HG02885 (cell line): ENCODE data around the gene THAP10.

Experiments used
- ATAC-seq: cut with Tn5 transposase; IDR thresholded peaks from one replicate; pipeline ENCODE4 v1.9.1; 2021; ENCODE audit warnings: mild to moderate bottlenecking; ENCODE audit not compliant: unreplicated experiment, poor library complexity

Gene THAP10

DNA sequence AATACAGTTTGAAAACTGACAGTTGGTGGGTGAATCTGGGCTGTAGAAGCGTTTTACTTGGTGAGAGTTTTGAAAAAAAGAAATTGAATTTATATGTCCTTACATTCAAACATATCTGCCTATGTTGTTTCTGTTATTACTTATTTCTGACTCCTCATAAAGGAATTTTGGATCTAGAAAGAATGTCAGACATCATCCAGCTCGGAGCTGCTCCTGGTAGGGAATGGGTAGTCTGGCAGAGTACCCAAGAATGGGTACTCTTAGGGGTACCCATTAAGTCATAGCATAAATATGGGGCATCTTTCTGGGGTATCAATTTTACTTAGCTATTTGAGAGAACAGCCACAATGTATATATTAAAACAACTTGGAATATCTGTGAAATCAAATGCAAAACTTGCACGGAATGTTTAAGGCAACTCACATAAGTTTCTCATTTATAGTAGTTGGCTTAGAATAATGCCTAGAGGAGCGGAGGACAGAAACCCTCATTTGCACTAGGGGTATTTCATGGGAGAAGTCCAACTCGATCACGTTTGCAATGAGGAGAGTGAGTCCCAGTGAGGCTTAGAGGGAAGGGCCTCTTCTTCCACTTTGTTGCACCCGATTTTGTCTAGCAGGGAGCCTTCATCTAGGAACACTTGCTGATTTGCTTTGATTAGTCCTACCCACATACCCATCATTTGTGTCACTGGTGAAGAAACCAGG is 35.9 kb downstream of the THAP10 start:
- ATAC-seq: no peak

DNA sequence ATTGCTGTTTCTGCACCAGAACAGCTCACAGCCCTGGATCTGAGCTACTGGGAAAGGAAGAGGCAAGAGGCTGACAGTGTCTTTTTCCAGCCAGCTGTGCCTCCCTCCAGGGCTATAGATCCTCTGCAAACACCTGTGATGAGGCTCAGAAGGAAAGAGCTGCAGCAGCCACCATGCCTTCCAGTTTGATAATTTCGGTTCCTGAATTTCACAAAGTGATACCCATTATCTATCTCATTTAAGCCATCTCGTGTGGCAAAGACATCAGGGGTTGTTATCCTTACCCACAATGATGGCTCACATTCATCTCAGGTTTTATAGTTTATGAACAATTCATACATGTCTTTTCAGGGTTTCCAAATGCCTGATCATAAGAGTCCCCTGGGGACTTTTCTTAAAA is 36.5 kb downstream of the THAP10 start:
- no peak for ATAC-seq

DNA sequence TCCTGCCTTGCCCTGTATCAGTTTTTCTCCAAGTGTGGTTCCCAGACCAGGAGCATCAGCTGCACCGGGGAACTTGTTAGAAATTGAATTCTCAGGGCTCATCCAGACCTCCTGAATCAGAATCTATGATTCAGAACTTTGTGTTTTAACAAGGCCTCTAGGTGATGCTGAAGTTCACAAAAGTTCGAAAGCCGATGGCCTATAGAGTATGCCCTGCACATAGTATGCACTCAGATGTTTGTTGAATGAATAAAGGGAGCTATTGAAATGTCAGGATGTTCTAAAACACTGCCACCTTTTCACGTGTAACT is 37.6 kb downstream of the THAP10 start:
- no peak for ATAC-seq

- ATAC-seq: no peak
These were observed 38.1 kb downstream of the THAP10 start, which contains the start of gene LARP6 for GRCh38 chr15:70853973-70854665. Gene LARP6, minus strand, starts transcription at chr15:70854157. Its CDS starts 69 bp downstream, at chr15:70854088.

DNA sequence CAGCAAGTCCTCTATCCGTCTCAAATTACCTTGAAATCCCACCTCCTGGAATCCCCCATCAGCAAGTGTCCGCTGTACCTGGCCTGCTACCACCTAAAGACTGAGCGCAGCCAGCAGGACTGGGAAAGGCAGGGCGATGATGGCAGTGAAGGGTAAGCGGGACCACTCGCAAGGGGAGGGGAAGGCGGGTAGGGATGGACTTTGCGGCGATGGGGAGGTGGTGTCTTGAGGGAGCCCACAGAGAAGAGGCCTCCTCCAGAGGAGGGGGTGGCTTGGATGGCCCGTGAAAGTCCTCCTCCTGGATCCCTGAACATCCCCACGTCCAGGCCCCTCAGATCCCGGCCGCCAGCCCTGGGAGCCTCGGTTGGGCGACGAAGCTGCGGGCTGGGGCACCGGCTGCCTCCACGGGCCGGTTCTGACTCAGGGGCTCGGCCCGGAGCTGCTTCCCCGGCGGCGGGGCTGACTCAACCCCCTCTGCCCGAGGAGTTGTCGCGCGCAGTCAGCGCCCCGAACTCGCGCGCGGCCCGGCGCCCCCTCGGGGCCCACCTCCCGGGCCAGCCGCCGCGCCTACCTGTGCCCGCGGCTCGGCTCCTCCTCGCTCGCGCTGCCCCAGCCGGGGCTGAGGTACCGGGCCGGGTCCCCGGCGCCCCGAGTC is 38.8 kb downstream of the THAP10 start:
- no peak for ATAC-seq

- no peak for ATAC-seq
These were observed 39.5 kb downstream of the THAP10 start for GRCh38 chr15:70852501-70853317.

DNA sequence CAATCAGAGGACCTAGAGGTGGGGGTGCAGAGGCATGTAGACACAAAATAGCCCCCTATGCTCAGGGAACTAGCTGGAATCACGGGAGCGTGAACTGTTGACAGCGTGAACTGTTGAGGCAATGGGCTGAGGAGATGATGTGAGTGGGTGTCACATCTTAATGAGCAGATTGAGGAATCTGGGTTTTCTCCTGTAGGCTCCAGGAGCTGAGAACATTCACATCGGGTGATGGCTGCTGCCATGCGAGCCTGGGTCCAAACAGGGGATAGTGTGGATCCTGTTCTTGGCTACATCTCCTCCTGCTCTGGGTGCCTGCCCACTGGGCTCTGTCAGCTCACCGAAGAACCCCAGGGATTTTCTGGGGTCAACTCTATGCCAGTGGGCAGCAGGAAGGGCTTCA is 40.3 kb downstream of the THAP10 start:
- no peak for ATAC-seq

- no peak for ATAC-seq
These were observed 46.5 kb downstream of the THAP10 start for GRCh38 chr15:70845602-70846360.

- no peak for ATAC-seq
These were observed 54.8 kb downstream of the THAP10 start for GRCh38 chr15:70837476-70837875.

DNA sequence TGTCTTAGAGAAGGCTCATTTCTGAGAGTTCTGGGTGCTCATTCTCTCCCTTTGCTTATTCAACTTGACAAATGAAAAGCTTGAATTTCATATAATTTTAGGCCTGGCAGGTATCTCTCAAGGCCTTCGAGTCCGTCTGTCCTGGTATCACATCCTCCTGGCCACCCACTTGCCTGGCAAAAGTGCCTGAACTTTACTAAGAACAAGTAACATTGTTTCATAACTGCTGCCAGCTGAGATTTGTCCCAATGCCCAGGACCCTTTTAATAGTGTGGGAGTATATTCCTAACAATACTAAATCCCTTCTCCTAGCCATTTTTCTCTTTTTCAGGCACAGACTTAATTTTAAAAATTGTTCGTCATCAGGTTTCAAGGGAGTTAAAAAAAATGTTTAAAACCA is 56.4 kb downstream of the THAP10 start:
- ATAC-seq: no peak

DNA sequence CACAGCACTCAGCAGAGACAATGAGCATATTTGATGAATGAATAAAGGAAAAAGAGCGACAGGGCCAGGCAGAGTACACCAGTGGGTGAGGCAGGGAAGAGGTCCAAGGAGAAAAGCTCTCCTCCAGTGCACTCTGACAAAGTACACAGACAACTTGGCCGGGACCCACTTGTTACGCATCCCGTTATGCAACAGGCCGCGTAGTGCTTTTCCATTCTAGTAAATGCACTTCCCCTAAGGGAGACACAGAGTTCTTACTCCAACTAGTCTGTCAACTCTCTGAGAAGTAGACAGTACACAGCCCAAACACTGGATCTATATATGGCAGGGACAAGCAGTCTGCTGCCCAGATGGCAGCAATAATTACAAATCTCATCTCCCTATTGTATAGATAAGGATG is 56.8 kb downstream of the THAP10 start:
- ATAC-seq: no peak

DNA sequence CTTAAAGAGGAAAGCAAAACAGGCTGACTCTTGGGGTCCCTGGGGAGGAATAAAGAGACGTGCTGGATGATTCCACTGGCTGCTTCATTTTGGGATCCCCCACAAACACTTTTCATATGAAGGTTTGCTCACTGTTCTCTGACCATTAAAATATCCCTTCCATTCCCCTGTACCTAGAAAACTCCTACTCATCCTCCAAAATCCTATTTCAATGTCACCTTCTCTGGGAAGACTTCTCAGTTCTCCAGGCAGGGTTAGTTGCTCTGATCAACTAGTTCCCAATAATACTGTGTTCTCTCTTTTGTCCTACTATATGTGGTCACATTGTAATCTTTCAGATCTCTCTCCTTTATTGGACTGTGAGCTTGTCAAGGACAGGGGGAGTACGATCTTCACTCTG is 57.2 kb downstream of the THAP10 start:
- no peak for ATAC-seq

- no peak for ATAC-seq
These were observed 58.1 kb downstream of the THAP10 start for GRCh38 chr15:70833861-70834765.

DNA sequence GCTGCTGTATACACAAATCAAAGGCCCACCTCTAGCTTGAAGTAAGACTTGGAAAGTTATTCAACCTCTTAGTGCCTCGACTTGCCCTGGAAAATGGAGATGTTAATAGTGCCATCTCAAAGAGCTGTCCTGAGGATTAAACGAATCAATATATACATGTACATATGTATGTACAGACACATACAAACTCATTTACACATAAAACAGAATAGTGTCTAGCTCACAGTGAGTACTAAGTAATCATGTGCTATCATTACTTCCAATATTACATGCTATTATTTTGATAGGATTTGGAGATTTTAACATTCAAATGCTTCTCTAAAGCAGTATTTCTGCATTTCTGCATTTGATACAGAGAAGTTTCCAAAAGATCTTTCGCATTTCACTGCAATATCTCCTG is 58.8 kb downstream of the THAP10 start:
- no peak for ATAC-seq

GRCh38 chr15:70832176-70832575 is 60.1 kb downstream of the THAP10 start:
- ATAC-seq: no peak
